Glomerular visceral epithelial cell (primary cell): ENCODE results near the gene TSGA10IP.
A peak's percentile ranks its signal among the peaks of the same experiment; 100 is the strongest.
"Not testable (repeated sequence)": the region's sequence is repeated elsewhere in the genome, so short reads cannot be mapped to it uniquely, and the experiment has no call there.

Source experiments
- DNase-seq: peaks from one replicate; pipeline ENCODE4 v3.0.0-alpha.2; 2016; ENCODE audit errors: extremely low spot score

The TSGA10IP gene

DNA sequence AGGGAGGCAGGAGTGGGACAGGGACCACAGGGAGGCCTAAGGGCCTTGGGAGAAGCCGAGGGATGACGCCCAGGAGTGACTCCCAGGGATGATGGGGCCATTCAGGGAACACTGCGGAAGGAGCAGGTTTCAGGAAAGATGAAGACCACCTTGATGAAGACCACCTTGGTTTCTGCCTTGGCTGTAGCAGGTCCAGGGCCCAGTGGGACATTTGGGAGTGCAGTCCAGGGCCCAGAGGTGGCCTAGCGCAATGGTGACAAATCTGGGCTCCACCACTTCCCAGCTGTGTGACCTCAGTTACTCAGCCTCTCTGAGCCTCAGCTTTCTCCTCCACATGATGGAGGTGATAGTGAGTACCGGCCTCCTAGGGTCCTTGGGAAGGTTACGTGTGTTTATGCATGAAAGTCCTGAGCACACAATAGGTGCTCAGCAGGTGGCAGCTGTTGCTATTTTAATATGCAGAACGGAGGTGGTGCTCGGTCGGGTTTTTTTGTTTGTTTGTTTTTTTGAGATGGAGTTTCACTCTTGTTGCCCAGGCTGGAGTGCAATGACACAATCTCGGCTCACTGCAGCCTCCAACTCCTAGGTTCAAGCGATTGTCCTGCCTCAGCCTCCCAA lies 770 bp downstream of the TSGA10IP start:
- DNase-seq = no peak

DNA sequence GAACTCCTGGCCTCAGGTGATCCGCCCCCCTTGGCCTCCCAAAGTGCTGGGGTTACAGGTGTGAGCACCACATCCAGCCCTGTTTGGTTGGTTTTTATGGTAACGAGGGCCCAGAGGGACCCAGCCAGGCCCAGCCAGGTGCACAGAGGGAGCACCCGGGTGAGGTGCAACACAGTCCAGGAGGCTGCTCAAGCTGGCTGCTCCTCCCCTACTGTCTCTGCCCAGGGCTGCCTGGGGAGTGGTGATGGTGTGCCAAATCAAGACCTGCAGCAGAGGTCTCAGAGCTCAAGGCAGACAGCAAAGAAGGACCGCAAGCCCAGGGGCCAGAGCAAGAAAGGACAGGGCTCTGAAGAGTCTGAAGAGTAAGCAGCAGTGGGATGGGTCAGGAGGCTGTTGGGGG lies 1.4 kb downstream of the TSGA10IP start:
- DNase-seq = no peak

DNA sequence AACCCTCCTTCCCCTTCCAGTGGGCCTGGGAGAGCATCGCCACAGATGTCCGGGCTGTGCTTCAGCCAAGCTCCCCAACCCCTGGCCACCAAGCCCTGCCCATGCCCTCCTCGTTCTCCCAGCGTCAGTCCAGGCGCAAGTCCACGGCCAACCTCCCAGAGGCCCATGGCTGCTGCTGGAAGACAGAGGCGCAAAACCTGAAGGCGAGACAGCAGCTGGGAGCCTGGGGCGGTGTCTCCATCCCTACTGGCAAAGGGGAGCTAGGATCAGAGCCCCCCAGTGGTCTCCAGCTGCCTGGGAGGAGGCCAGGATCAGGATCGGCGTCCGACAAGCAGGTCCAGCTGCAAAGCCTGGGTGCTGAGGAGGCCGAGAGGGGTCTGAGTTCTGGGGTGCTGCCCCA lies 1.9 kb downstream of the TSGA10IP start:
- no peak for DNase-seq

DNA sequence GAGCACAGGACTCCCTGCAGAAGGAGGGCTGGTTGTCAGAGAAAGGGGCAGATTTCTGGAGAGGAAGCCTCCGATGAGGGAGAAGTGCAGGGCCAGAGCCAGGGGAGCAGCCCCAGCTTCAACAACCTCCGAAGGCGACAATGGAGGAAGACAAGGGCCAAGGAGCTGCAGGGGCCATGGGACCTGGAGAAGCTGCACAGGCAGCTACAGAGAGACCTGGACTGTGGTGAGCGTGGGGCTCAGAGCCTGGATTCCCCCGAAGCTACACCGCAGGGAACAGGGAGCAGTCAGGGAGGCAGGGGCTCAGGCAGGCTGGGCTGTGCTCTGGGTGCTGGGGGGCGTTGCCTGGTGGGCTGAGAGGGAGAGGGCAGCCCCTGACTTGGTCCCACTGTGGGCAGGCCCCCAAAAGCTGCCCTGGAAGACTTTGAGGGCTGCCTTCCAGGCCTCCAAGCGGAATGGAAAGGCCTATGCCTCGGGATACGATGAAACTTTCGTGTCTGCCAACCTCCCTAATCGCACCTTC lies 2.4 kb downstream of the TSGA10IP start:
- DNase-seq = no peak

DNA sequence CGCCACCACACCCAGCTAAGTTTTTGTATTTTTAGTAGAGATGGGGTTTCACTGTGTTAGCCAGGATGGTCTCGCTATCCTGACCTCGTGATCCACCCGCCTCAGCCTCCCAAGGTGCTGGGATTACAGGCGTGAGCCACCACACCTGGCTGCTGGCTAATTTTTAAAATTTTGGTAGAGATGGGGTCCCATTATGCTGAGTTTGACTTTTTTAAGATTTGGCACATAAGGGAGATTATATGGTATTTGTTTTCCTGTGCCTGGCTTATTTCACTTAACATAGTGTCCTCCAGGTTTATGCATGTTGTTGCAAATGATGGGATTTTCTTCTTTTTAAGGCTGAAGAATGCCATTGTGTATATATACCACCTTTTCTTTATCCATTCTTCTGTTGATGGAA lies 5.4 kb downstream of the TSGA10IP start:
- DNase-seq = not testable (repeated sequence)

DNA sequence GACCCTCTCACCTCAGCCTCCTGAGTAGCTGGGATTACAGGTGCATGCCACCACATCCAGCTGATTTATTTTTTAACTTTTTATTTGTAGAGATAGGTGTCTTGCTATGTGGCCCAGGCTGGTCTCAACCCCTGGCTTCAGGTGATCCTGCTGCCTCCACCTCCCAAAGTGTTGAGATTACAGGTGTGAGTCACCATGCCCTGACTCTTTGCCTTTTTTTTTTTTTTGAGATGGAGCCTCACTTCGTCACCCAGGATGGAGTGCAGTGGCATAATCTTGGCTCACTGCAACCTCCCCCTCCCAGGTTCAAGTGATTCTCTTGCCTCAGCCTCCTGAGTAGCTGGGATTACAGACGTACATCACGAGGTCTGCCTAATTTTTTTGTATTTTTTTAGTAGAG lies 6.4 kb downstream of the TSGA10IP start:
- not testable (repeated sequence) for DNase-seq

DNA sequence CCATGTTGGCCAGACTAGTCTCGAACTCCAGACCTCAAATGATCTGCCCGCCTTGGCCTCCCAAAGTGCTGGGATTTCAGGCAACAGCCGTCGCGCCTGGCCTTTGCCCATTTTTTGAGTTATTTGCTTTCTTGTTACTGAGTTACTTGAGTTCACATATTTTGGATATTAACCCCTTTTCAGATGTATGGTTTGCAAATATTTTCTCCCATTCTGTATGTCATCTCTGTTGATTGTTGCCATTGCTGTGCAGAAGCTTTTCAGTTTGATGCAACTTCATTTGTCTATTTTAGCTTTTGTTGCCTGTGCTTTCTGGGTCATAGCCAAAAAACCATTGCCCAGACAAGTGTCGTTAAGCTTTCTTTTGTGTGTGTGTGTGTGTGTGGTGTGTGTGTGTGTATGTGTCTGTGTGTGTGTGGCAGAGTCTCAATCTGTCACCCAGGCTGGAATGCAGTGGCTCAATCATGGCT lies 6.8 kb downstream of the TSGA10IP start:
- DNase-seq = no peak

DNA sequence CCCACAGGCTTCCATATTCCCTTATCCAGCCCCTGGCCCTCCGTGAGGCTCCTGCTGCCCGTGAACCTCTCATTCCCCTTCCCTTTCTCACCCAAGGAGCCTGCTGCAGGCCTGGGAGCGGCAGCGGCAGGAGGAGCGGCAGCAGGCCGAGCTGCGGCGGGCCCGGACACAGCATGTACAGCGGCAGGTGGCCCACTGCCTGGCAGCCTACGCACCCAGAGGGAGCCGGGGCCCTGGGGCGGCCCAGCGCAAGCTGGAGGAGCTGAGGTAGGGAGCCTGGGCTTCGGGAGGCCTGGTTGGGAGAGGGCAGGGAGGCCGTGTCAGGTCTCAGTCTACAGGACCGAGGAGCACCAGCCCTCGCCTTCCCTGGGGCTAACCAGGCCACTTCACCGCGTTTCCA lies 8.2 kb downstream of the TSGA10IP start:
- no peak for DNase-seq

DNA sequence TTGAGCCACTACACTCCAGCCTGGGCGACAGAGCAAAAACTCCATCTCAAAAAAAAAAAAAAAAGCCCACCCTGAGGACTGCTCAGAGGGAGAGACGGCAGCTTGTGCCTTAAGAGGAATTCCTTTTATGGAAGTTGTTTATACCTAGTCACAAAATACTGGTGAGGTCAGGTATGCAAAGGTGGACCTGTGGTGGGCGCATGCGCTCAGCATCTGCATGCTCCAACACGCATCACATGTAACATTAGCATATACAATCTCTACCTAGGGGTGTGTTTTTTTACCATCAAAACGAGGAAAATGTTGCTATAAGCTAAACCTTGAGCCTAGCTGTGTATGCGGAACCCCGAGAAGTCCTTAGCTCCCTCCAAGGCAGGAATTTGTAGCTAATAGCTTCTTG lies 9.5 kb downstream of the TSGA10IP start:
- DNase-seq = no peak

DNA sequence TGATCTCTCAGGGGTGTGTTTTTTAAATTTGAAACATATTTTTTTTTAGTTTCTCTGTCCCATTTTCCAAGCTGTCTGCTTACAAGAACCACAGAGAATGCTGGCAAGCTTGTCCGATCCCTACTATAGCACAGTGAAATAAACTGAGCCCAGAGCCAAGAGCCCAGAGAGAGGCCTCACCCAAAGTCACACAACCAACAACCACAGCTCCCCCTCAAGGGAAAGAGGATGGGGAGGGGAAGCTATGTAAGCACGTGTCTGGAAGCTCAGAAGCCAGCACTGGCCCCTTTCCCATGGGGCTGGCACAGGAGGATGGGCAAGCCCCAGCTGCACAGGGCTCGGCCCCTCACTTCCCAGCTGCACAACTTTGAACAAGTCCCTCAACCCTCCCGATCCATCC lies 13.0 kb downstream of the TSGA10IP start:
- DNase-seq = no peak

DNA sequence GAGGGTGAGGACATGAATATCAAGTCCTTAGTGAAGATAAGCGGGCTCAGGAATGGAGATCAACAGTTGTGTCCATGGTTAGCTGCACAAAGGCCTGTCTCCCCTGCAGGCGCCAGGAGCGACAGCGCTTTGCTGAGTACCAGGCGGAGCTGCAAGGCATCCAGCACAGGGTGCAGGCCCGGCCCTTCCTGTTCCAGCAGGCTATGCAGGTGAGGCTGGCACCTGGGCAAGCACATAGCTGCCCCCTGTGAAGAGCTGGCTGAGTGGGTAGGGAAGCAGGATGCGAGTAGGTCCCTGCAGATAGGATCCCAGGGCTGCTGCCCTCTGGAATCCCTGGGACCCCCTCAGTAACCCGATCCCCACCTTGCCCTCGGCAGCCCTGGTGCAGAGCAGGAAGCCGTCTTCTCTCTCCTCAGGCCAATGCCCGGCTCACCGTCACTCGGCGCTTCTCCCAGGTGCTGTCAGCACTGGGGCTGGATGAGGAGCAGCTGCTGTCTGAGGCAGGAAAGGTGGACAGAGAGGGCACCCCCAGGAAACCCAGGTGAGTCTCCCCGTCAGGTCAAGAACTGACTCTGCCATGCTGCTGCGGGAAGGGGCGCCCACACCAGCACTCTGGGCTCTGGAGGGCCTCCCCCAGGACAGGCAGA lies 13.6 kb downstream of the TSGA10IP start:
- DNase-seq = no peak

DNA sequence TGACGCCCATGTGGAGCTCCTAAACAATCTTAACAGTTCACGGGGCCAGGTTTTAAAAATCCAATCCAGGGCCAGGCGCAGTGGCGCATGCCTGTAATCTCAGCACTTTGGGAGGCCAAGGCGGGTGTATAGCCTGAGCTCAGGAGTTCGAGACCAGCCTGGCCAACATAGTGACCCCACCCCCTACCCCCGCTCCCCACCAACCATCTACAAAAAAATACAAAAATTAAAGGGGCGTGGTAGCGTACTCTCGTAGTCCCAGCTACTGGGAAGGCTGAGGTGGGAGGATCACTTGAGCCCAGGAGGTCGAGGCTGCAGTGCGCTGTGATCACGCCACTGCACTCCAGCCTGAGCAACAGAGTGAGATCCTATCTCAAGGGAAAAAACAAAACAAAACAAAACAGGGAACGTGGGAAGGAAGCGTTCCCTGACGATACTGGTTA lies 15.6 kb downstream of the TSGA10IP start:
- DNase-seq = no peak

DNA sequence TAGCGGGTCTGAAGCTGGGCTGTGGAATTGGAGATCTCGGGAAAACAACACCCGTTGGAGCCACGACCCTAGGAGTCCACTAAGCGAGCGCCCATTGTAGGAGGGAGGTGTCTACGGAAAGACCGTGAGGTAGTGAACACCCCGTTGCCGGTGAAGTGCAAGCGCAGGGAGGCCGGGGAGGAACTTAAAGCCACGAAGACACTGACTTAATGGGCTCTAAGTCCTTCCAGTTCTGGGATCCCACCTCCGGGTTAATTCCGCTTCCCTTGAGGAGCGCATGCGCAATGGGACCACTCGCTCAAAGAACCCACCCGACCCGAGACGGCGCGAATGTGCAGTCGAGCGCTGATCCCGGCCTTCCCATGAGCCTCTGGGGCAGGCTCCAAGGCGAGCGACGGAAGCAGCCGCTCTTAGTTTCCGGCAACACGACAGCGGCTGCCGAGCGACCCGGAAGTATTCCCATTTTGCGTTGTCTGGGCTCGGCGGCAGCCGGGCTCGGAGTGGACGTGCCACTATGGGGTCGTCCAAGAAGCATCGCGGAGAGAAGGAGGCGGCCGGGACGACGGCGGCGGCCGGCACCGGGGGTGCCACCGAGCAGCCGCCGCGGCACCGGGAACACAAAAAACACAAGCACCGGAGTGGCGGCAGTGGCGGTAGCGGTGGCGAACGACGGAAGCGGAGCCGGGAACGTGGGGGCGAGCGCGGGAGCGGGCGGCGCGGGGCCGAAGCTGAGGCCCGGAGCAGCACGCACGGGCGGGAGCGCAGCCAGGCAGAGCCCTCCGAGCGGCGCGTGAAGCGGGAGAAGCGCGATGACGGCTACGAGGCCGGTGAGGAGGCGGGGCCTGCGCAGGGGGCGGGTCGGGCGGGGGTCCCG lies 16.2 kb downstream of the TSGA10IP start, which contains the start of gene SART1:
Gene SART1 (plus strand): TSS at position 468 of the 874 bp plus-strand sequence. CDS start 47 bp downstream, at position 515.
- DNase-seq = peak; percentile 98

DNA sequence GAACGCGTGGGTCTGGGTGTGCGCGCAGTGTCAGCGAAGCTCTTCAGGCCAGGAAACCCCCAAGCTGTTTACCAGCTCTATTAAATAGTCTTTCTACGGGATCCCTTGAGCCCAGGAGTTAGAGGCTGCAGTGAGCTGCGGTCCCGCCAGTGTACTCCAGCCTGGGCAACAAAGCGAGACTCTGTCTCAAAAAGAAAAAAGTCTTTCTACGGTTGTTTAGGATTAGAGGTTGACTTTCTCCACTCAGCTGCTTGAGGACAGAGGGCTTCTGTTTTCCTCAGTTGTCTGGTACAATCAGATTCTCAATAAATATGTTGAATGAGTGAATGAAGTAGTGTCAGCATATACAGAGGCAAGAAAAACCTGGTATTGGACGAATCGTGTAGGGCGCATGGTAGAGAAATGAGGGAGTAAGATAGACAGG lies 16.9 kb downstream of the TSGA10IP start:
- no peak for DNase-seq

DNA sequence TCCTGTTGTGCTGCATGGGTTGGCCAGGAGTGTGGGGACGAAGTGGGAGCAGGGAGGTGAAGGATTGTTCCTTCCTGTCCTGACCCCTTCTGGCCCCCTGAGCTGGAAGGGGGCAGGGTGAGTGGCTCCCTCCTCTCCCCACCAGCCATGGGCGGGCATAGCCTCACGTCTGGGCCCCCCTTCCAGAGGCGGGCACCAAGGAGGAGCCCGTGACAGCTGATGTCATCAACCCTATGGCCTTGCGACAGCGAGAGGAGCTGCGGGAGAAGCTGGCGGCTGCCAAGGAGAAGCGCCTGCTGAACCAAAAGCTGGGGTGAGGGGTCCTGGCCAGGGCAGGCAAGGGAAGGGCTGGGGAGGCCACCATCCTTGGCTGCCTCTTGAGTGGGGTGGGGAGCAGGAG lies 19.6 kb downstream of the TSGA10IP start:
- DNase-seq = no peak

DNA sequence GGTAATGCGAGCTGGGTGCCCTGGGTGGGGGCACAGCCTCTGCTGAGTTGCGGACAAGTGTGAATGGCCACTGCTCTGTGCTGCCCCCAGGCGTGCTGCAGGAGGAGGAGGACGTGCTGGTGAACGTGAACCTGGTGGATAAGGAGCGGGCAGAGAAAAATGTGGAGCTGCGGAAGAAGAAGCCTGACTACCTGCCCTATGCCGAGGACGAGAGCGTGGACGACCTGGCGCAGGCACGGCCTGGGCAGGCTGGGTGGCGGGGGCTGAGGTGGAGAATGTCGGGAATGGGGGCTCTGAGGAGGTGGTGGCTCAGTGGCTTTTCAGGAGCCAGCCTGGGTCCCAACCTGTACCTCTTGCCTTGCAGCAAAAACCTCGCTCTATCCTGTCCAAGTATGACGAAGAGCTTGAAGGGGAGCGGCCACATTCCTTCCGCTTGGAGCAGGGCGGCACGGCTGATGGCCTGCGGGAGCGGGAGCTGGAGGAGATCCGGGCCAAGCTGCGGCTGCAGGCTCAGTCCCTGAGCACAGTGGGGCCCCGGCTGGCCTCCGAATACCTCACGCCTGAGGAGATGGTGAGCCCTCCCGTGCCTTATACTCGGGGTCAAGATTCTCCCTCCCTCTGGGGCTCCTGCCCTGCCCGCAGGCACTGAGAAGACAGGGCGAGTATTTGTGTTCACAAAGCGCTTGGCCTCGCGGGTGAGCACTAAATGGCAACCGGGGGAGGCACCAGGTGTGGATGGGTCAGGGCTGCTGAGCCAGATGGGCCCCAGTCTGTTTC lies 20.9 kb downstream of the TSGA10IP start:
- no peak for DNase-seq

DNA sequence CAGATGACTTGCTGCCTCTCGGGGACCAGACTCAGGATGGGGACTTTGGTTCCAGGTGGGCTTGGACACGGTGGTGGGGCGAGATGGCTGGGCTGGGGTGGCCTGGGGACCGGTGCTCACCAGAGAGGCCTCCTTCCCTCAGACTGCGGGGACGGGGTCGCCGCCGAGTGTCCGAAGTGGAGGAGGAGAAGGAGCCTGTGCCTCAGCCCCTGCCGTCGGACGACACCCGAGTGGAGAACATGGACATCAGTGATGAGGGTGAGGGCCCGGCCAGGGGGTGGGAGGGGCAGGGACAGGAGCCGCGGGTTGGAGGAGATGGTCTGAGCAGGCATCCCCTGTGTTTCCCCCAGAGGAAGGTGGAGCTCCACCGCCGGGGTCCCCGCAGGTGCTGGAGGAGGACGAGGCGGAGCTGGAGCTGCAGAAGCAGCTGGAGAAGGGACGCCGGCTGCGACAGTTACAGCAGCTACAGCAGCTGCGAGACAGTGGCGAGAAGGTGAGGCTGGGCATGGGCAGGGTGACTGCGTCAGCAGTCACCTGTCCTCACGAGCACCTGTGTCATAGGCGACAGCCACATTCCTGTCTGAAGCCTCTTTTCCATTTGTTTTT lies 22.2 kb downstream of the TSGA10IP start:
- no peak for DNase-seq

DNA sequence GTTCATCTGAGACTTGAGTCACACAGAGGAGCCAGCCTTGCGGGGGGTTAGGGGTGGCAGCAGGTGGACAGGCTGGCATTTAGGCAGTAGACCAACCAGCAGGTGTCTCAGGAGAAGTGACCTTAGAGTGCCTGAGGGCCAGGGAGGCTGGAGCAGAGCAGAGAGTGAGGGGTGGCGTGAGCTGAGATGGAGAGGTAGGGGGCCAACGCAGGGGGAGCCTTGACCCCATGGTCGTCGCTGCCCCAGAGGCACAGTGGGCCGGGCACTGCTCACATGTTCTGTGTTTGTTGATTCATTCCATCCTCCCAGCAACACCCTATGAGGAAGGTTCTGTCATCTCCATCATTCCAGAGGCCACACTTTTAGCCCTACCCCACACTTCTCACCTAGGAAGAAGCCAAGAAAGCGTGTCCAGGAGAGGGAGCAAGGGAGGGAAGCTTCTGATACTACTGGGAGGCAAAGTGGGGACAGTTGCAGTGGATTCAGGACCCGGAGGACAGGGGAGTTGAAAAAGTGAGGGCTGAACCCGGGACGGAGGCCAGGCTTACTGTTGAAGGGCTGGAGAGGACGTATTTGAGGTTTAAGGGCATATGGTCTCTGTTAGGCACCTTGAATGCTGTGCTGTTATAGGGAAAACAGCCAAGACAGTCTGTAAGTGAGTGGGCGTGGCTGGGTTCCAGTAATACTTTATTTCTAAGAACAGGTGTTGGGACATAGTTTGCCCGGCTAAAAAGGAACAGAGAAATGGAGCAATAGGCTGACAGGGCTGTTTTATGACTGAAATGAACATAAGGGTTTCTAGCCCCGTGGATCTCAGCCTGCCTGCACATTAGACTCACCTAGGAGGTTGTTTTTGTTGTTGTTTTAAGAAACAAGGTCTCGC lies 23.6 kb downstream of the TSGA10IP start:
- no peak for DNase-seq

DNA sequence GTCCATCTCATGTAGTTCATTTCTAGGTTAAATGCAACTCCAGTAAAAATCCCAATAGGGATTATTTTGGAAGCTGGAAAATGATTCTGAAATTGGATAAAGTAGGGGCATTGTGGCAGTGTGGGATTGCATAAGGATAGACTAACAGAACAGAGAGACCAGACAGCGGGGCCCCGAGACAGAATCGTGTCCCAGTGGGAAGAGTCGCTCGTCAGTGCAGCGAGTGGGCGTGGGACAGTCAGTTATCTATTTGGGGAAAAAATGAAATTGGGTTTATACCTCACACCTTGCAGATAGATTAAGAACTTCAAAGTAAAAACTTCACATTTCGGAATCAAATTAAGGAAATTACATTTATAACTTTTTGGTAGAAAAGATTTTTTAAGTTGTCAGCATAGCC lies 26.8 kb downstream of the TSGA10IP start:
- no peak for DNase-seq
